HG03196 (cell line): ENCODE data around the gene MED16.
"Not testable (repeated sequence)": the region's sequence is repeated elsewhere in the genome, so short reads cannot be mapped to it uniquely, and the experiment has no call there.

Experiments used
- ATAC-seq: cut with Tn5 transposase; IDR thresholded peaks from one replicate; pipeline ENCODE4 v1.9.1; 2021; ENCODE audit not compliant: unreplicated experiment

The MED16 gene

DNA sequence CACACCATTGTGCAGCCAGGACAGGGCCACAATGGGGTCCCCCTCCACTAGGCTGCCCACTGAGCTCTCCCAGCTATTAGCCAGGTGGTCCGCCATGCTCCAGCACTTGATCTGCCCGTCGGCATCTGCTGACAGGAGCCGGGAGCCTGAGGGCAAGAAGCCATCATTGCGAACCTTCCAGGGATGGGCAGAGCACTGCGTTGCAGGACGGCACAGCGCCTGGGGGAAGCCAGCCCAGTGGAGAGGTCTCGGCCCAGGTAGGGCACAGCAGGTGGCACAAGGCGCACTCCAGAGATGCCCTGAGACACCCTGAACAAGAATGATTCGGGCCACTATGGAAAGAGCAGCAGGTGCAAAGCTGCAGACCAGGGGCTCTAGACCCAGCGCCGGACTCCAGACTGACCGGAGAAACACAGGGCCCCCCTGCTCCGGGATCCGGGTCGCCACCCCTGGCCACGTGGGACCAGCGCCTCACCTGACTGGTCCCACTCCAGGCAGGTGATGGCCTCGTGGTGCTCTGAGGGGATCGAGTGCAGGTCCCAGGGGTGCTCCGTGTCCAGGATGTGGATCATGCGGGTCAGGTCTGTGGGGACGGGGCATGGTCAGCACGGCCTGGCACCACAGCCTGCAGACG lies 3.2 kb downstream of the MED16 start:
- ATAC-seq = no peak

DNA sequence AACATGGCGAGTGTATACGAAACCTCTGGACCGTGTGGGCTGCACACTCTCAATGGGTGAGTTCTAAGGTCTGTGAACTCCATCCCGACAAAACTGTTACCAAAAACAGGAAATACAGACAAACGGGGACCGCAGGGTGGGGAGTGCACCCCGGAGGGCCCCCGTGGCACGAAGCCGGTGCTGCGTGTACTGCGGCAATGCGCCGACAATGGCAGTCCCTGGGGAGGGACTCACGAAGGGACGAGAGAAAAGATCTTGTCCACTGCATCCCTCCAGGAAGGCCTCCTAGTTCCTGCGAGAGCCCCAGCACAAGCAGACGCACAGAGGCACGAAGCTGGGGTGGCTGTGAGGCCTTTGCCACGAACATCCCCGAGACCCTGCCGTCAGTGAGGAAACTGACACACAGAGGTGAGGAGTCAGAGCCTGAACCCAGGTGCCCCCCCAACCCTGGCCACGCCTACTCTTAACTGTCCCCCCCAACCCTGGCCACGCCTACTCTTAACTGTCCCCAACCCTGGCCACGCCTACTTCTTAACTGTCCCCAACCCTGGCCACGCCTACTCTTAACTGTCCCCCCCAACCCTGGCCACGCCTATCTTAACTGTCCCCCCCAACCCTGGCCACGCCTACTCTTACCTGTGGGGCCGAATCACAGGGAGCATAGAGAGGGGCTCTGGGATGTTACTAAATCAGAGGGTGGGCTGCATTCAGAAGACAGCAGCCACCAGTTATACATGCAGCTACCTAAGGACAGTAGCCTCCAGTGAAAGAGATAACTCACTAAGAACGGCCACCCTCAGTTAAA lies 4.2 kb downstream of the MED16 start:
- no peak for ATAC-seq

DNA sequence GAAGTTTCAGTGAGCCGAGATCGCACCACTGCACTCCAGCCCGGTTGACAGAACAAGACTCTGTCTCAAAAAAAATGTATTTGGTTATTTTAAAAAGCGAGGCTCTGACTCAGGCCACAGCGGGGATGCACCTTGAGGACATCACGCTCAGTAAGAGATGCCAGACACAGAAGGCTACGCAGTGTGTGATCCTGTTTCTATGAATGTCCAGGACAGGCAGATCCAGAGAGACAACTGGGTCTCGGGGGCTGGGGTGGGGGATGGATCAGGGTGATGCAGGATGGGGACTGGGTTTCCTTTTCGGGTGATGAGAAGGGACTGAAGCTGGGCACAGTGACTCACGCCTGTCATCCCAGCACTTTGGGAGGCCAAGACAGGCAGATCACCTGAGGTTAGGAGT lies 5.4 kb downstream of the MED16 start:
- no peak for ATAC-seq

DNA sequence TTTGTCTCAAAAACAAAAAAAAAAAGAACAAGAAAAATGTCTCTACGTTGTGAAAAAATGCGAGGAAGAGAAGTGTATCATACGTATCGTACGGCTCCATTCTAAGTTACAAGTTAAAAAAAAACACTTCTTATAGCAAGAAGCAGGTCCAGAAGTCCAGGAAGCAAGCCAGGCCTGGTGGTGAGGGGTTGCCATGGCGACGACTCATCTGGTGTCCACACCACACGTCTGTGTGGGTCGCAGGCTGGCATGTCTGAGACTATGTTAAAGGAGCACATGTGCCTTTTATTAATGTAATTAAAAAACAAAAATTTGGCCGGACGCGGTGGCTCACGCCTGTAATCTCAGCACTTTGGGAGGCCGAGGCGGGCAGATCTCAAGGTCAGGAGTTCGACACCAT lies 5.9 kb downstream of the MED16 start:
- no peak for ATAC-seq

DNA sequence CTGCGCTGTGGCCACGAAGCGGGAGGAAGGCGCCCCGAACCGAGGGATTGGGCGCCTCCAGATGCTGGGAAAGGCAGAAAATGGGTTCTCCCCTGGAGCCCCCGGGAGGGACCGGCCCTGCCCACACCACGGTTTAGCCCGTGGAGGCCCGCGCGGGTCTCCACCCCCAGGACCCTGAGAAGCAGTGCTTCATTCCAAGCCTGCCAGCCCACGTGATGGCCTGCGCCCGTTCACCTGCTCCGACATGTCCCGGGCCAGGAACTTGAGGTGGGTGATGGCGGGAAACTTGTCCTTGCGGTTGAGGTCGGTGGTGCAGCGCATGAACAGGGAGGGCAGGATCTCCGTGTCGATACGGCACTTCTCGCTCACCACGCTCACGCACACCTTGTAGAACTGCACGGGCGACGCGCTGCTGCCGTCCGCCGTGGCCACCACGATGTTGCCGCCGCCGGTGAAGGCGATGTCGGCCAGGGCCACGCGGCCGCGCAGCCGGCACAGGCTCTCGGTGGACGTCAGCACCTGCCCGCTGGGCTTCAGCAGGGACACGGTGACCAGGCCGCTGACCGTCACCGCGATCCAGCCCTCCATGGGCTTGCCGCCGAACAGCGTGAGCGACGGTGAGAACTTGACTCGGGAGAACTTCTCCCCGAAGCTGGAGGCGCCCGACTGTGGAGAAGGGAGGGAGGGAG lies 7.3 kb downstream of the MED16 start:
- no peak for ATAC-seq

DNA sequence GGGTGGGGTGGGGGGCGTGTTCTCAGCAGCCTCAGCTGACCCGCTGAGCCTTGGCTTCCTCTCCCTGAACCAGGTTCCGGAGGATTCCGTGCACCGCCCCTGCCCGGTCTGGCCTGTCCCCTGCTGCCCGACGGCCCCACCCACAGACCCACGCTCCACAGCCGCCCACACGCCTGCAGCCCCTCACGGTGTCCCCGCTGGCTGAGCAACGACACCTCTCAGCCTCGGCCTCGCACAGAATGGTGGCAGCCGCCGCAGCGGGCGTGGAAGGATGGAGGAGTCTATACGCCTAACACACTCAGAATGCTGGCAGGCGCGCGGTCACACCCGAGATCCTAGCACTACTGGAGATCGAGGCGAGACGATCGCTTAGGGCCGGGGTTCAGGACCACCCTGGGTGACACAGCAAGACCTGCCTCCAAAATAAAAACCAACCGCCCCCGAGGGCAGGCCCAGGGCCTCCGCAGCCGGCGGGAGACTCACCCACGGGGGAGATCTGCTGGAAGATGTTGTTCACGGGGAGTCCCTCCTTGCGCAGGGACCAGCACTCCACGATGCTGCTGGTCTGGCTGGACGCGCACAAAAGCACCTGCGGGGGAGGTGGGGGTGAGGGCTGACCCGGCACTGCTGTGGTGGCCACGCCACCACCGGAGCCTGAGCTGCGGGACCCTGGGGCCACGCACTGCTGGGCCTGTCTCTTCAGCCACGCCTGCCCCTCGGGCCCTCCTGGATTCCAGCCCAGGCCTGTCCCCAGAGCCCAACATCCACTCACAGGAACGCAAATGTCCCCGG lies 8.4 kb downstream of the MED16 start:
- no peak for ATAC-seq

DNA sequence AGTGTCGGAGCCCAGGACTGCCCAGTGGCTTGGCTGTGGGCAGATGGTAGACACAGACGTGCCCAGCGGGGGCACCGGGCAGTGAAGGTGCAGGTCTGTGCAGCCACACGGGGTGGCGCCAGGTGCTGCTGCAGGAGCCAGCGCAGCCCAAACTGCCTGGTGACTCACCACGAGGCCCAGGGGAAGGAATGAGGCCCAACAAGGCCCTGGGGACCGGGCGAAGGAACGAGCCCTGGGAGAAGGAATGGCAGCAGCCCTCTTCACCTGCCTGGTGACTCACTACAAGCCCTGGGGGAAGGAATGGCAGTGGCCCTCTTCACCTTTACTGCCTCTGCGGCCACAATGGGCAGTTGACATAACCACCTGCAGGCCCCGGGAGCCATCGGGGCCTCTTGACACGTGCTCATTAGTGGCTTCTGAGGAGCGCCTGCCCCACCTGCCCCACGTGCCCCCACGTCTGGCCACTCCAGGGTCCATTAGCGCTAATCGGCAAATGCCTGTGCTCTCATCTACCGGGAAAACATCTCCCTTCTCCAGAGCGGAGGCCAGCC lies 9.3 kb downstream of the MED16 start:
- no peak for ATAC-seq

DNA sequence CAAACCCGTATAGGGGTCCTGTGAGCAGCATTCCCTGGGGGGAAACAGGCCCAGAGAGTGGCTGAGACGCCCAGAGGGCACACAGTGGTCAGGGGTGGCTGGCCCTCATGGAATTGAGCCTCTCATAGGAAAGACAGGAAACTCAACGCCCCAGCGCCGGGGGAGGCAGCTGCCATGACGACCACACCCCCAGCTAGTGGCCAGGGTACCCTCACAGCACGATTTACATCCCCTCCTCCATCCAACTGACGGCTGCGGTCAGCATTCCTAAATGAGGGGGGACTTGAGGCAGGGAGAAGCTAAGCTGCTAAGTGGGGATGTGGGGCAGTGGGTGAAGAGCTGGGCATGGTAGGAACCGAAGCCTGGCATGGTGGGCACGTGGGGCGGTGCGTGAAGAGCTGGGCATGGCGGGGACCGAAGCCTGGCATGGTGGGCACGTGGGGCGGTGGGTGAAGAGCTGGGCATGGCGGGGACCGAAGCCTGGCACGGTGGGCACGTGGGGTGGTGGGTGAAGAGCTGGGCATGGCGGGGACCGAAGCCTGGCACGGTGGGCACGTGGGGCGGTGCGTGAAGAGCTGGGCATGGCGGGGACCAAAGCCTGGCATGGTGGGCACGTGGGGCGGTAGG lies 10.0 kb downstream of the MED16 start:
- no peak for ATAC-seq

DNA sequence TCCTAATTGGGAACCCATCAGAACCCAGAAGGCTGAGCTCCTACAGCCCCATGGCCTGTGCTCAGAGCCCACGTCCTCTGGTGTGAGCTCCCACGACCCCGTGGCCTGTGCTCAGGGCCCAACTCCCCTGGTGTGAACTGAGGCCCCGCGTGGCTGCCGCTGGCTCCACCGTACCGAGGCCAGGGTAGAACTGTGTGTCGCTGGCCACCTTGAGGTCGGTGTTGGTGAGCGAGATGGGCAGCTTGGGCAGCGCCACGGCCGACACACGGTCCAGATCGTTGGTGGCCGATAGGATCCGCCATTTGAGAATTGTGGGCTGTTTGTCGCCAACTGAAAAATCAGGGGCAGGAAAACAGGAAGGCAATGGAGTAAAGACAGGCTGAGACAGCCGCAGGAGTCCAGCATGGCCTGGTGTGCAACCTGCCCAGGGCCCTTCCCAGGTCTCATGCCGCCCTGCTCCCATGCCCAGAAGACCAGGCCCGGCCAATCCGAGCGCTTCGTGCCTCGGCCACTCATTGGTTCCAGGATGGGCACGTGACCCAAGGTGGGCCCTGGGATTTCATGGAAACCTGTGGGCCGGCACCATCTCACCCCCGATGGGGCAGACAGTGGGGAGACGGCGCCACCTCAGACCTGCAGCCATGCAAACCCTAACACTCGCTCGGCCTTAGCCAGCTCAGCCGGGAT lies 11.5 kb downstream of the MED16 start:
- no peak for ATAC-seq

DNA sequence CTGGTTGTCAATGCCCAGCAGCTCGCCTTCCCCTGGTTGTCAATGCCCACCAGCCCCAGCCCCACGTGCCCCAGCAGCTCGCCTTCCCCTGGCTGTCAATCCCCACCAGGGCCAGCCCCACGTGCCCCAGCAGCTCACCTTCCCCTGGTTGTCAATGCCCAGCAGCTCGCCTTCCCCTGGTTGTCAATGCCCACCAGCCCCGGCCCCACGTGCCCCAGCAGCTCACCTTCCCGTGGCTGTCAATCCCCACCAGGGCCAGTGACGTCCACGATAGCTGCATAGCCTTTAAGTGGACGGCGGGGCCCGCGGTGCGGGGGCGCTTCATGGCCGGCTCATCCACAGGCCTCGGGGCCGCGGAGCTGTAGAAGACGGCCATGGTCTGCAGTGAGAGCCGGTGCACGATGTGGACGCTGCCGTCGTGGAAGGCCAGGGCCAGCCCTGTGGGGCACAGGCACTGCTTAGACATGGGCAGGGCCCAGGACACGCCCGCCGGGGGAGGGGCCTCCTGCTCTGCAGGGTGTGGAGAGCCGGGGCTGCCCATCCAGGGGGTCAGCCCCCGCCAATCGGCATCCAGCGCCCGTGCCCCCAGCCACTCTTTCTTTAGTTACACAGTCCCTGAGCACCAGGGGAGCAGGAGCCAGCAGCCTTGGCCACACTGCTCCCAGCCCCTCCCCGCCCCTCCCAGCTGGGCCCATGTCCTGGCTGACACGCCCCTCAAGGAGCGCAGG lies 13.1 kb downstream of the MED16 start:
- ATAC-seq = no peak

DNA sequence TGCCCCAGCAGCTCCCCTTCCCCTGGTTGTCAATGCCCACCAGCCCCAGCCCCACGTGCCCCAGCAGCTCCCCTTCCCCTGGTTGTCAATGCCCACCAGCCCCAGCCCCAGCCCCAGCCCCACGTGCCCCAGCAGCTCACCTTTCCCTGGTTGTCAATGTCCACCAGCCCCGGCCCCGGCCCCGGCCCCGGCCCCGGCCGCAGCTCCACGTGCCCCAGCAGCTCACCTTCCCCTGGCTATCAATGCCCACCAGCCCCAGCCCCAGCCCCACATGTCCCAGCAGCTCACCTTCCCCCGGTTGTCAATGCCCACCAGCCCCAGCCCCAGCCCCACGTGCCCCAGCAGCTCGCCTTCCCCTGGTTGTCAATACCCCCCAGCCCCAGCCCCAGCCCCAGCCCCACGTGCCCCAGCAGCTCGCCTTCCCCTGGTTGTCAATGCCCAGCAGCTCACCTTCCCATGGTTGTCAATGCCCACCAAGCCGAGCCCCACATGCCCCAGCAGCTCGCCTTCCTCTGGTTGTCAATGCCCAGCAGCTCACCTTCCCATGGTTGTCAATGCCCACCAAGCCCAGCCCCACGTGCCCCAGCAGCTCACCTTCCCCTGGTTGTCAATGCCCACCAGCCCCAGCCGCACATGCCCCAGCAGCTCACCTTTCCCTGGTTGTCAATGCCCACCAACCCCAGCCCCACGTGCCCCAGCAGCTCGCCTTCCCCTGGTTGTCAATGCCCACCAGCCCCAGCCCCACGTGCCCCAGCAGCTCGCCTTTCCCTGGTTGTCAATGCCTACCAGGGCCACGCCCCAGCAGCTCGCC lies 14.0 kb downstream of the MED16 start:
- ATAC-seq = not testable (repeated sequence)

DNA sequence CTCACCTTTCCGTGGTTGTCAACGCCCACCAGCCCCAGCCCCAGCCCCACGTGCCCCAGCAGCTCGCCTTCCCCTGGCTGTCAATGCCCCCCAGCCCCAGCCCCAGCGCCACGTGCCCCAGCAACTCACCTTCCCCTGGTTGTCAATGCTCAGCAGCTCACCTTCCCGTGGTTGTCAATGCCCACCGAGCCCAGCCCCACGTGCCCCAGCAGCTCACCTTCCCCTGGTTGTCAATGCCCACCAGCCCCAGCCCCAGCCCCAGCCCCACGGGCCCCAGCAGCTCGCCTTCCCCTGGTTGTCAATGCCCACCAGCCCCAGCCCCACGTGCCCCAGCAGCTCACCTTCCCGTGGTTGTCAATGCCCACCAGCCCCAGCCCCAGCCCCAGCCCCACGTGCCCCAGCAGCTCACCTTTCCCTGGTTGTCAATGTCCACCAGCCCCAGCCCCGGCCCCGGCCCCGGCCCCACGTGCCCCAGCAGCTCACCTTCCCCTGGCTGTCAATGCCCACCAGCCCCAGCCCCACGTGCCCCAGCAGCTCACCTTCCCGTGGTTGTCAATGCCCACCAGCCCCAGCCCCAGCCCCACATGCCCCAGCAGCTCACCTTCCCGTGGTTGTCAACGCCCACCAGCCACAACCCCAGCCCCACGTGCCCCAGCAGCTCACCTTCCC lies 14.9 kb downstream of the MED16 start:
- not testable (repeated sequence) for ATAC-seq

DNA sequence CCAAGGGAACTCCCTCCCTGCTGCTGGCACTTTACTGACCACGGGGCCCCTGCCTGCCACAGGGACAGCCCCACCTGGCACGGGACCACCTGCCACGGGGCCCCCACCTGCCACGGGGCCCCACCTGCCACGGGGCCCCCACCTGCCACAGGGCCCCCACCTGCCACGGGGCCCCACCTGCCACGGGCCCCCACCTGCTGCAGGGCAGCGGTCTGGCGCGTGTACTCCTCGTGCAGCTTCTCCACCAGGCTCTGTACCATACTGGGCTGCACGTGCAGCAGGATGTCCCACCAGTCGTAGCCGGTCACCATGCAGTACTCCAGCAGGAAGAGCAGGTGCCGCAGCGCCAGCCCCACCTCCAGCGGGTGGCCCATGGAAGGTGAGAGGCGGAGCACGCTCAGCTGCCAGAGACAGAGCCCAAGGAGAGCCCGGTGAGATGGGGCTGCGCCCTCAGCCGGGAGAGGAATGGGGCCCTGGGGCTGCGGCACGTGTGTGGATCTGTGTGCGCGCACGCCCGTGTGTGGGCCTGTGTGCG lies 16.1 kb downstream of the MED16 start:
- ATAC-seq = no peak

DNA sequence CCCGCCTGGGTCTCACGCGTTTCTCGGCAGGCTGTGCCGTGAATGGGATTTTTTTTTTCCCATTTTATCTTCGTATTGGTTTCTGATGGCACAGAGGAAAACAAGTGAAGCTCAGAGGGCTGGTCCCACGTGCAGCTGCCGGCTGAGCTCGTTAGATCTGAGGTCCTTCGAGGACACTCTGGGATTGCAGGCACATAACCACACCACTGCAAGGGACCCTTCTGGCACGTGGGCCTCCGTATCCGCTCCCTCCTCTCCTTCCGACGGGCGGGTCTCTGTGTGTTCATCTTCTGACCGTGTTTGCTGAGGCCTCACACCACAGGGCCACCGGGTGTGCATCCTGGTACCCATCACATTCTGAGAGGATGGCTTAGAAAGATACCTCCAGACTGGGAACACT lies 16.9 kb downstream of the MED16 start:
- no peak for ATAC-seq

DNA sequence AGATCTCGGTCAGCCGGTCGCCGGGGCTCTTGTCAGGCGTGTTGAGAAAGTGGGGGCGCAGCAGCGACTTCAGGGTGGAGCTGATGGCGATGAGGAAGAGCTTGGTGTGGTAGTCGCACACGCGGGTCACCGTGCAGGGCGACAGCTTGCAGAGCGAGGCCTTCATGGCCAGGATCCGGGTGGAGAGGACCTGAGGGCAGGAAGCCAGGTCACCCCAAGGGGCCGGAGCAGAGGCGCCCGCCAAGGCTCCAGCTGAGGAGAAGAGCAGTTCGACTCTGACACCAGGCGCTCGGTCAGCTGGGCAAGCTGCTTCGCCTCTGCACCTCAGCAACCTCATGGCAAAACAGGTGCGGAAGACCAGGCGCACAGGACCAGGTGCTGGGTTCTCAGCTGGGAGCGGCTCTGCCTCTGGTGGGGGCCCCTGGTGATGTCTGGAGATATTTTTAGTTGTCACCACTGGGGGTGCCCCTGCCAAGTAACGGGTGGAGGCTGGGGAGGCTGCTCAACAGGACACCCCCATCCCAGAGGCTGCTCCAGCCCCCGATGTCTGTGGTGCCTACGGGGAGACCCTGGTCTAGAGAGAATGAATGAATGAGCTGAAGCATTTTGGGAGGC lies 17.6 kb downstream of the MED16 start:
- ATAC-seq = no peak

DNA sequence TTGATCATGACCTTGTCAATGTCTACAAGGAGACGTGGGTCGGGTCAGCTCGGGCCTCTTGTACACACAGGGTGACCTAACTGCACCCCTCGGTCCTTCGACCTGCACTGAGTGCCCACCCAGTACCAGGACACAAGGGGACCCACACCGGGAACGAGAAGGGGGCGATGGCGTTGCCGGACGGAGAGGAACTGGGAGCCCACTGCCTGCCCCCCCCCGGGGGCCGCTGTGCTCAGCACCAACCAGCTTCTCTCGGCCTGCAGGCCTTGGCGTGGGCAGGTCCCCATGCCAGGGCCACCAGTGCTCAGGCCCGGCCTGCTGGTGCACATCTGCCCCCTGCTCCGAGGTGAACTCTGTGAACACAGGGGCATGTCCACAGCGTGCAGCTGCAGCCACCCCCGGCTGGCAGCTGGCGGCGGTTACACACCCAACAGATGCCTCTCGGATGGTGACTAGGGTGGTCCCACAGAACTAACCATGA lies 19.4 kb downstream of the MED16 start:
- no peak for ATAC-seq

DNA sequence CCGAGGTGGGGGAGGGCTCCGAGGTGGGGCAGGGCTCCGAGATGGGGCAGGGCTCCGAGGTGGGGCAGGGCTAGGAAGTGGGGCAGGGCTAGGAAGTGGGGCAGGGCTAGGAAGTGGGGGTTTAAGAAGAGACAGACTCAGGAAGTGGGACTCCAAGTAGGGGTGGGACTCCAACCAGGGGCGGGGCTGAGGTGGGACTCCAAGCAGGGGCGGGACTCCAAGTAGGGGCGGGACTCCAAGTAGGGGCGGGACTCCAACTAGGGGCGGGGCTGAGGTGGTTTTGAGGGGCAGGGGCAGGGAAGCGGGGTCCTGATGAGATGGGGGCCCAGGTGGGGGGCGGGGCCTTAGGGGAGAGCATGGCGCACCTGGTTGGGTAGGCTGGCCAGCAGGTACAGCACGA lies 19.9 kb downstream of the MED16 start:
- ATAC-seq = no peak
